Measurements from ENCODE around the gene CCDC97.
"Not testable (repeated sequence)": the region's sequence is repeated elsewhere in the genome, so short reads cannot be mapped to it uniquely, and the experiment has no call there.

The CCDC97 gene

DNA sequence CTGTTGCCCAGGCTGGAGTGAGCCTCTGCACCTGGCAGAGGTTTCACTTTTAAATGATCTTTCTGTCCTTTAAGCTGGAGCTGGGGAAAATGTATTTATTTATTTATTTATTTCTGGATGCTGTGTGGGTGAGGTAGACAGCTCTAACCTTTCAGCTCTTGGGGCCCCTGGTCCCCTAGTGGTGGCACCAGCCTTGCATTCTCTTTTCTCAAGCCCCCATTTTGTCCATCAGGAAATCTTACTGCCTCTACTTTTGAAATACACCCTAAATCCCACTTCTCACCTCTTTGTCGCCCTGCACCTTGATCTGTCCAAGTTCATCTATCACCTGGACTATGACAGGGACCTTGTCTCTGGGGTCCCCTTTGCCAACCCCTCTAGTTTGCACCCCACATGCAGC, 56.1 kb downstream of the CCDC97 start:
- no peak overlapping the region for H3K4me3 ChIP-seq (replicated peaks; ENCODE audit: low read depth, low read length)
- no peak for DNase-seq (ENCODE audit: low read depth)
- TF ChIP-seq, protein P1, sequence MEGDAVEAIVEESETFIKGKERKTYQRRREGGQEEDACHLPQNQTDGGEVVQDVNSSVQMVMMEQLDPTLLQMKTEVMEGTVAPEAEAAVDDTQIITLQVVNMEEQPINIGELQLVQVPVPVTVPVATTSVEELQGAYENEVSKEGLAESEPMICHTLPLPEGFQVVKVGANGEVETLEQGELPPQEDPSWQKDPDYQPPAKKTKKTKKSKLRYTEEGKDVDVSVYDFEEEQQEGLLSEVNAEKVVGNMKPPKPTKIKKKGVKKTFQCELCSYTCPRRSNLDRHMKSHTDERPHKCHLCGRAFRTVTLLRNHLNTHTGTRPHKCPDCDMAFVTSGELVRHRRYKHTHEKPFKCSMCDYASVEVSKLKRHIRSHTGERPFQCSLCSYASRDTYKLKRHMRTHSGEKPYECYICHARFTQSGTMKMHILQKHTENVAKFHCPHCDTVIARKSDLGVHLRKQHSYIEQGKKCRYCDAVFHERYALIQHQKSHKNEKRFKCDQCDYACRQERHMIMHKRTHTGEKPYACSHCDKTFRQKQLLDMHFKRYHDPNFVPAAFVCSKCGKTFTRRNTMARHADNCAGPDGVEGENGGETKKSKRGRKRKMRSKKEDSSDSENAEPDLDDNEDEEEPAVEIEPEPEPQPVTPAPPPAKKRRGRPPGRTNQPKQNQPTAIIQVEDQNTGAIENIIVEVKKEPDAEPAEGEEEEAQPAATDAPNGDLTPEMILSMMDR (IDR thresholded peaks at IDR 0.05; ENCODE audit: low read length, missing control alignments), result peak; percentile 5

DNA sequence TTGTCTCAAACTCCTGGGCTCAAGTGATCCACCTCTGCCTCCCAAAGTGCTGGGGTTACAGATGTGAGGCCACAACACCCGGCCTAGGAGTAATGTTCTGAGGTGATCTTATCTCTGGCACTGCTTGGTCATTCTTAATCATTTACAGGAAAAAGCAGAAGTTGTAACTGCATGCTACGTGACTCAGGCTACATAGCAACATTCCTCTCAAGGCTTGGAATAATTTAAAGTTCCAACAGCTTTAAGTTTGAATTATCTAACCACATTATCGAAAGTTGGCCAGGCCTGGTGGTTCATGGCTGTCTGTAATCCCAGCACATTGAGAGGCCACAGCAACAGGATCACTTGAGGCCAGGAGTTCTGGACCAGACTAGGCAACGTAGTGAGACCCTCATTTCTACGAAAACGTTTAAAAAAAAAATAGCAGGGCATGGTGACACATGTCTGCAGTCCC, 57.9 kb downstream of the CCDC97 start:
- DNase-seq (ENCODE audit: low read depth), result peak; percentile 89
- TF ChIP-seq, protein P1 (IDR thresholded peaks at IDR 0.05; ENCODE audit: low read length, missing control alignments), result no peak
- H3K4me3 ChIP-seq (replicated peaks; ENCODE audit: low read depth, low read length), result no peak overlapping the region

DNA sequence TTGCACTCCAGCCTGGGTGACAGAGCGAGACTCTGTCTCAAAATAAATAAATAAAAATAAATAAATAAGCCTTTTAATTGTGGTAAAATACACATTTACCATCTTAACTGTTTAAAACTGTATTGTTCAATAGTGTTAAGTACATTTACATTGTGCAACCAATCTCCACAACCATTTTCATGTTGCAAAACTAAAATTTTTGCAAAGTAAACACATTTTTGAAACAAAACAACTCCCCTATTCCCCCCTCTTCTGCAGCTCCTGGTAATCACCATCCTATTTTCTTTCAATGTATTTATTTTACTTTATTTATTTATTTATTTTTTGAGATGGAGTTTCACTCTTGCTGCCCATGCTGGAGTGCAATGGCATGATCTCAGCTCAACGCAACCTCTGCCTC, 59.8 kb downstream of the CCDC97 start:
- TF ChIP-seq, protein P1 (IDR thresholded peaks at IDR 0.05; ENCODE audit: low read length, missing control alignments), result no peak
- no peak overlapping the region for H3K4me3 ChIP-seq (replicated peaks; ENCODE audit: low read depth, low read length)

DNA sequence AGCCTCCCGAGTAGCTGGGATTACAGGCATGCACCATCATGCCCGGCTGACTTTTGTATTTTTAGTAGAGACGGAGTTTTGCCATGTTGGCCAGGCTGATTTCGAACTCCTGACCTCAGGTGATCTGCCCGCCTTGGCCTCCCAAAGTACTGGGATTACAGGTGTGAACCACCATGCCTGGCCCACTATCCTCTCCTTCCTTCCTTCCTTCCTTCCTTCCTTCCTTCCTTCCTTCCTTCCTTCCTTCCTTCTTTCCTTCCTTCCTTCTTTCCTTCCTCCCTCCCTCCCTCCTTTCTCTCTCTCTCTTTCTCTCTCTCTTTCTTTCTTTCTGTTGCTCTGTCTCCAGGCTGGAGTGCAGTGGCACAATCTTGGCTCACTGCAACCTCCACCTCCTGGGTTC, 61.1 kb downstream of the CCDC97 start:
- H3K4me3 ChIP-seq (replicated peaks; ENCODE audit: low read depth, low read length); DNase-seq (ENCODE audit: low read depth): not testable (repeated sequence)

More for the DNA sequence above, 59.8 kb downstream of the CCDC97 start:
- DNase-seq (ENCODE audit: low read depth), result no peak

DNA sequence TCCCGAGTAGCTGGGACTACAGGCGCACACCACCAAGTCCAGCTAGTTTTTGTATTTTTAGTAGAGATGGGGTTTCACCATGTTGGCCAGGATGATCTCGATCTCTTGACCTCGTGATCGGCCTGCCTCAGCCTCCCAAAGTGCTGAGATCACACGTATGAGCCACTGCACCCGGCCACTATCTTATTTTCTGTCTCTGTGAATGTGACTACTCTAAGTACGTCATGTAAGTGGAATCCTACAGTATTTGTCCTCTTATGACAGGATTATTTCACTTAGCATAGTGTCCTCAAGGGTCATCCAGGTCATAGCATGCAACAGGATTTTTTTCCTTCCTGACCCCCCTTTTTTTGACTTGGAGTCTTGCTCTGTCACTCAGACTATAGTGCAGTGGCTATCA, 61.6 kb downstream of the CCDC97 start:
- TF ChIP-seq, protein P1 (IDR thresholded peaks at IDR 0.05; ENCODE audit: low read length, missing control alignments), result no peak
- no peak for DNase-seq (ENCODE audit: low read depth)
- H3K4me3 ChIP-seq (replicated peaks; ENCODE audit: low read depth, low read length), result no peak overlapping the region

DNA sequence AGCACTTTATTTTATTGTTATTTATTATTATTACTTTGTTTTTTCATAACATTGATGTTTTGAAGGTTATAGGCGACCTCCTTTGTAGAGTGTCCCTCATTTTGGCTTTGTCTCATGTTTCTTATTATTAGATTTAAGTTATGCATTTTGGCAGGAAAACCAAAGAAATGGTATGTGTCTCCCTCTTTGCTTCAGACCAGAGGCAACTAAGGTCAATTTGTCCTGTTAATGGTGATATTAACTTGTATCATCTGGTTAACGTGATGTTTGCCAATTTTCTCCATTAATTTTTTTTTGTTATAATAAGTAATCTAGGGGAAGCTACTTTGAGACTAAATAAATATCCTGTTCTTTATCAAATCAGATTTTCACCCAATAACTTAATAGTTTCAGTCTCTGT, 62.5 kb downstream of the CCDC97 start:
- no peak for DNase-seq (ENCODE audit: low read depth)
- no peak overlapping the region for H3K4me3 ChIP-seq (replicated peaks; ENCODE audit: low read depth, low read length)
- TF ChIP-seq, protein P1 (IDR thresholded peaks at IDR 0.05; ENCODE audit: low read length, missing control alignments), result no peak

DNA sequence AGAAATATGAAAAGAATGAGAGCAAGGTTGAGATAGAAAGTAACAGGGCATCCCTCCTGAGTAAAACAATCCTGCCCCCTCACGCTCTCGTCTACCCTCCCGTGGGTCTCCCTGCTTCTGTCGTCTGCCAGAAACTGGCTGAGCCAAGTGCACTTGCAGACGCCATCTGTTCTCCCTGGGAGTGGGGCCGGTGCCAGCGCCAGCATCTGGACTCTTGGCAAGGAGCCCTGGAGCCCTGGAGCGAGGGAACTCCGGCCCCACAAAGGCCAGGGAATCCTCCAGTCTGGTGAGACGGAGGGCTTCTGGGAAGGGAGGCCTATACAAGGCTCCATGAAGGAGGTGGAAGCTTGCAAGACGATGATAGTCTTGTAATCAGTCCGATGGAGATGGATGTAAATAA, 64.0 kb downstream of the CCDC97 start:
- peak; percentile 94 for DNase-seq (ENCODE audit: low read depth)
- H3K4me3 ChIP-seq (replicated peaks; ENCODE audit: low read depth, low read length), result no peak overlapping the region
- TF ChIP-seq, protein P1 (IDR thresholded peaks at IDR 0.05; ENCODE audit: low read length, missing control alignments), result no peak

Measured in fibroblast of pulmonary artery (primary cell).